ENCODE data around the gene THADA. TPM values are rescaled to one million over a fixed set of nuclear protein-coding genes. Genes with fewer than 3 reads are reported as not detected.

The THADA gene
- polyA plus RNA-seq, 3 donors, result 7.3 to 11.2 (median 9.7) TPM

DNA sequence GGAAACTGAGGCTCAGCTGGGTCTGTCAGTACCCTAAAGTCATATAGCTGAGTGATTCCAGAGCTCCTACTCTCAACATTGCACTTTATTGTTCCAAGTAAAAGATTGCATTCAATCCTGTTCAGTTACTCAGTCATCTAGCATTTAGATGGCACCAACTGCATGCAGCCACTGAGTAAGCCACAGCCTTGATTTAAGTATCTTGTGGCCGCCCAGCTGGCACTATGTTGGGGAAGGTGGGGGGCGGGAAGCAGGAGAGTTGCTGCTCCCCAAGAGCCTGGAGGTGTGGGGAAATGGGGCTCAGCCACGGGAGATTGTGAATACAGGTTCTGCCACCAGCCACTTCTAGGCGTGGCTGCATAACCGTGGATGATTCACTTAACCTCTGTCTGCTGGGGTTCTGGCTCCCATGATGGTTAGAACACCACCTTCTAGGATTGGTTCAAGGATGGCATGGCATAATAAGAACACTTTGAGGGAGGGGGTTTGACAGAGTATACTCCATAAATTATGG is 386.6 kb downstream of the THADA start:
- no peak for DNase-seq

GRCh38 chr2:43207553-43208300 is 388.1 kb downstream of the THADA start:
- H3K4me1 ChIP-seq (ENCODE audit: control insufficient read depth in 1 of 2, insufficient read depth in 2 of 2, low read length in 2 of 2), result peaks cover 47 to 56% of the 10 kb centered on the region in 2 donors
- Mint-ChIP-seq H3K36me3 (peaks cover 0 to 3% of the 10 kb centered on the region in 2 donors), H3K9me3 (no peaks in the 10 kb centered on the region), H3K4me3 (no peak overlapping the region), H3K27me3 (ENCODE audit: low read depth in 3 of 3) (peaks cover 0 to 2% (median 2%) of the 10 kb centered on the region in 3 donors), H3K4me1 (peaks cover 63% of the 10 kb centered on the region), H3K27ac (peak overlapping the region in 2 of 7 donors; percentile 42 to 54)
- H3K4me3 ChIP-seq (replicated peaks in 1 of 3; ENCODE audit: low read depth in 2 of 3, low read length in 3 of 3), result no peak overlapping the region
- no peaks in the 10 kb centered on the region for H3K9me3 ChIP-seq (replicated peaks in 1 of 2; ENCODE audit: control insufficient read depth in 1 of 2, insufficient read depth in 1 of 2, low read length in 2 of 2)
- H3K27me3 ChIP-seq (ENCODE audit: control insufficient read depth in 2 of 2, insufficient read depth in 2 of 2, low read length in 2 of 2), result no peaks in the 10 kb centered on the region
- no peak overlapping the region for H3K27ac ChIP-seq (ENCODE audit: low read depth in 1 of 2, low read length in 2 of 2)
- 63% methylated on average over 5 of the region's 9 CpGs for WGBS (ENCODE audit: insufficient coverage)
- no peak overlapping the region for H2AFZ ChIP-seq (ENCODE audit: insufficient read depth, low read depth, low read length, poor library complexity, severe bottlenecking)
- H3K36me3 ChIP-seq (replicated peaks in 1 of 2; ENCODE audit: control insufficient read depth in 1 of 2, insufficient read depth in 2 of 2, low read length in 2 of 2), result no peaks in the 10 kb centered on the region
- peaks cover 16% of the 10 kb centered on the region for H3K79me2 ChIP-seq (ENCODE audit: insufficient read depth, low read length)
- H3K4me2 ChIP-seq (replicated peaks; ENCODE audit: extremely low read depth, low read length, poor library complexity, severe bottlenecking), result no peak overlapping the region
- intact Hi-C loops (cut with micrococcal nuclease), result loop anchor here in 1 of 2 donors (5.0 kb wide), 1 partner anchor 35 kb away; no protein-coding TSS in a partner anchor
- DNase-seq, result no peak
- no peak overlapping the region for H3K9ac ChIP-seq (ENCODE audit: insufficient read depth, low read length, poor library complexity, severe bottlenecking)
- no peaks in the 10 kb centered on the region for H4K20me1 ChIP-seq (ENCODE audit: insufficient read depth, low read length)
- TF ChIP-seq, protein P1, sequence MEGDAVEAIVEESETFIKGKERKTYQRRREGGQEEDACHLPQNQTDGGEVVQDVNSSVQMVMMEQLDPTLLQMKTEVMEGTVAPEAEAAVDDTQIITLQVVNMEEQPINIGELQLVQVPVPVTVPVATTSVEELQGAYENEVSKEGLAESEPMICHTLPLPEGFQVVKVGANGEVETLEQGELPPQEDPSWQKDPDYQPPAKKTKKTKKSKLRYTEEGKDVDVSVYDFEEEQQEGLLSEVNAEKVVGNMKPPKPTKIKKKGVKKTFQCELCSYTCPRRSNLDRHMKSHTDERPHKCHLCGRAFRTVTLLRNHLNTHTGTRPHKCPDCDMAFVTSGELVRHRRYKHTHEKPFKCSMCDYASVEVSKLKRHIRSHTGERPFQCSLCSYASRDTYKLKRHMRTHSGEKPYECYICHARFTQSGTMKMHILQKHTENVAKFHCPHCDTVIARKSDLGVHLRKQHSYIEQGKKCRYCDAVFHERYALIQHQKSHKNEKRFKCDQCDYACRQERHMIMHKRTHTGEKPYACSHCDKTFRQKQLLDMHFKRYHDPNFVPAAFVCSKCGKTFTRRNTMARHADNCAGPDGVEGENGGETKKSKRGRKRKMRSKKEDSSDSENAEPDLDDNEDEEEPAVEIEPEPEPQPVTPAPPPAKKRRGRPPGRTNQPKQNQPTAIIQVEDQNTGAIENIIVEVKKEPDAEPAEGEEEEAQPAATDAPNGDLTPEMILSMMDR (IDR thresholded peaks at IDR 0.05), result no peak

More for the DNA sequence above, 386.6 kb downstream of the THADA start:
- Mint-ChIP-seq H3K4me3 (no peak overlapping the region), H3K9me3 (peaks cover 0 to 2% (median 0%) of the 10 kb centered on the region in 7 donors), H3K36me3 (peaks cover 0 to 3% of the 10 kb centered on the region in 2 donors), H3K4me1 (peaks cover 77% of the 10 kb centered on the region), H3K27ac (peak overlapping the region in 4 of 7 donors; percentile 58 to 99 (median 72)), H3K27me3 (ENCODE audit: low read depth in 3 of 3) (peaks cover 0 to 2% (median 2%) of the 10 kb centered on the region in 3 donors)
- no peak overlapping the region for H3K4me3 ChIP-seq (replicated peaks in 1 of 3; ENCODE audit: low read depth in 2 of 3, low read length in 3 of 3)
- WGBS (ENCODE audit: insufficient coverage), result 40% methylated on average over 4 of the region's 5 CpGs
- H3K4me2 ChIP-seq (replicated peaks; ENCODE audit: extremely low read depth, low read length, poor library complexity, severe bottlenecking), result no peak overlapping the region
- peaks cover 18% of the 10 kb centered on the region for H3K79me2 ChIP-seq (ENCODE audit: insufficient read depth, low read length)
- intact Hi-C loops (cut with micrococcal nuclease), result loop anchor here in 1 of 2 donors (5.0 kb wide), 1 partner anchor 37 kb away; no protein-coding TSS in a partner anchor
- H3K9me3 ChIP-seq (replicated peaks in 1 of 2; ENCODE audit: control insufficient read depth in 1 of 2, insufficient read depth in 1 of 2, low read length in 2 of 2), result no peaks in the 10 kb centered on the region
- TF ChIP-seq, protein P1 (IDR thresholded peaks at IDR 0.05), result no peak
- peaks cover 62 to 71% of the 10 kb centered on the region in 2 donors for H3K4me1 ChIP-seq (ENCODE audit: control insufficient read depth in 1 of 2, insufficient read depth in 2 of 2, low read length in 2 of 2)
- H3K36me3 ChIP-seq (replicated peaks in 1 of 2; ENCODE audit: control insufficient read depth in 1 of 2, insufficient read depth in 2 of 2, low read length in 2 of 2), result no peaks in the 10 kb centered on the region
- no peaks in the 10 kb centered on the region for H4K20me1 ChIP-seq (ENCODE audit: insufficient read depth, low read length)
- no peaks in the 10 kb centered on the region for H3K27me3 ChIP-seq (ENCODE audit: control insufficient read depth in 2 of 2, insufficient read depth in 2 of 2, low read length in 2 of 2)
- H3K9ac ChIP-seq (ENCODE audit: insufficient read depth, low read length, poor library complexity, severe bottlenecking), result no peak overlapping the region
- peak overlapping the region in 1 of 2 donors; percentile 93 for H3K27ac ChIP-seq (ENCODE audit: low read depth in 1 of 2, low read length in 2 of 2)
- no peak overlapping the region for H2AFZ ChIP-seq (ENCODE audit: insufficient read depth, low read depth, low read length, poor library complexity, severe bottlenecking)

All from CD14-positive monocyte (primary cell).